ENCODE data around the gene GABRR1.
"Not testable (repeated sequence)": the region's sequence is repeated elsewhere in the genome, so short reads cannot be mapped to it uniquely, and the experiment has no call there.

Gene GABRR1

GRCh38 chr6:89217299-89217910 lies at the start of gene GABRR1:
Gene GABRR1, minus strand, starts transcription at chr6:89217358. Its CDS starts 36 bp downstream, at chr6:89217322.
- DNase-seq, result no peak

- DNase-seq, result no peak
Measured at GRCh38 chr6:89264296-89264695, 47.1 kb upstream of the GABRR1 start.

GRCh38 chr6:89260832-89261231 lies 43.7 kb upstream of the GABRR1 start:
- DNase-seq, result no peak

GRCh38 chr6:89260310-89260709 lies 43.2 kb upstream of the GABRR1 start:
- DNase-seq, result no peak

GRCh38 chr6:89258912-89259311 lies 41.8 kb upstream of the GABRR1 start:
- no peak for DNase-seq

GRCh38 chr6:89257781-89258180 lies 40.6 kb upstream of the GABRR1 start:
- no peak for DNase-seq

GRCh38 chr6:89257346-89257745 lies 40.2 kb upstream of the GABRR1 start:
- no peak for DNase-seq

GRCh38 chr6:89255417-89255816 lies 38.3 kb upstream of the GABRR1 start:
- no peak for DNase-seq

GRCh38 chr6:89254569-89254968 lies 37.4 kb upstream of the GABRR1 start:
- no peak for DNase-seq

- no peak for DNase-seq
Measured at GRCh38 chr6:89252907-89253306, 35.7 kb upstream of the GABRR1 start.

GRCh38 chr6:89251976-89252375 lies 34.8 kb upstream of the GABRR1 start:
- DNase-seq, result no peak

GRCh38 chr6:89251170-89251569 lies 34.0 kb upstream of the GABRR1 start:
- DNase-seq, result no peak

GRCh38 chr6:89250239-89250638 lies 33.1 kb upstream of the GABRR1 start:
- DNase-seq, result no peak

- DNase-seq, result no peak
Measured at GRCh38 chr6:89244241-89244985, 27.3 kb upstream of the GABRR1 start.

GRCh38 chr6:89243331-89243629 lies 26.1 kb upstream of the GABRR1 start:
- DNase-seq, result no peak

GRCh38 chr6:89242574-89243330 lies 25.6 kb upstream of the GABRR1 start:
- DNase-seq, result no peak

- DNase-seq, result no peak
Measured at GRCh38 chr6:89239338-89239737, 22.2 kb upstream of the GABRR1 start.

- DNase-seq, result no peak
Measured at GRCh38 chr6:89237158-89237557, 20.0 kb upstream of the GABRR1 start.

GRCh38 chr6:89233605-89234004 lies 16.4 kb upstream of the GABRR1 start:
- not testable (repeated sequence) for DNase-seq

GRCh38 chr6:89222712-89223039 lies 5.5 kb upstream of the GABRR1 start:
- no peak for DNase-seq

- DNase-seq, result no peak
Measured at GRCh38 chr6:89221971-89222711, 5.0 kb upstream of the GABRR1 start.

- DNase-seq, result no peak
Measured at GRCh38 chr6:89221129-89221528, 4.0 kb upstream of the GABRR1 start.

GRCh38 chr6:89216411-89216810 lies 747 bp downstream of the GABRR1 start:
- DNase-seq, result no peak

GRCh38 chr6:89215391-89215790 lies 1.8 kb downstream of the GABRR1 start:
- DNase-seq, result no peak

Data from CD4-positive, alpha-beta T cell treated with Interleukin-15 for 1 hour (primary cell).